Heart left ventricle (tissue), 16 donors: Measurements from ENCODE around the gene CIAO3. TPM values are rescaled to one million over a fixed set of nuclear protein-coding genes. Genes with fewer than 3 reads are reported as not detected.
"Not testable (repeated sequence)": the region's sequence is repeated elsewhere in the genome, so short reads cannot be mapped to it uniquely, and the experiment has no call there.

Experiments used
- ATAC-seq, 4 donors: fragments of 200-7000 bp; cut with Tn5 transposase; one replicate each; pipeline ENCODE4 v1.9.1; 2020 to 2022; ENCODE audit warnings: moderate library complexity in 4 of 4, mild to moderate bottlenecking in 3 of 4, moderate number of reproducible peaks in 1 of 4
- DNase-seq, 5 donors: peaks; one replicate each; pipeline ENCODE4 v3.0.0-alpha.2; 2020
- H3K27ac ChIP-seq, 12 donors: fragments of 200-600 bp; sonication (generic) in 4 of 12; one replicate each; pipeline versions ENCODE4 v1.5.0 to v1.8.0; 2016 to 2022; ENCODE audit warnings: mild to moderate bottlenecking in 2 of 12
- H3K27me3 ChIP-seq, 9 donors: fragments of 200-600 bp; sonication (generic) in 2 of 9; one replicate each; pipeline versions ENCODE4 v1.5.1 to v1.8.0; 2016 to 2022; ENCODE audit warnings: mild to moderate bottlenecking in 3 of 9
- H3K36me3 ChIP-seq, 9 donors: fragments of 200-600 bp; sonication (generic) in 2 of 9; one replicate each; pipeline versions ENCODE4 v1.5.0 to v1.8.0; 2018 to 2022; ENCODE audit warnings: mild to moderate bottlenecking in 2 of 9
- H3K4me1 ChIP-seq, 12 donors: fragments of 200-600 bp; sonication (generic) in 4 of 12; one replicate each; pipeline versions ENCODE4 v1.5.0 to v1.8.0; 2016 to 2022; ENCODE audit warnings: mild to moderate bottlenecking in 3 of 12
- H3K4me3 ChIP-seq, 12 donors: fragments of 200-600 bp; sonication (generic) in 4 of 12; one replicate each; pipeline versions ENCODE4 v1.5.0 to v1.8.0; 2017 to 2022; ENCODE audit warnings: mild to moderate bottlenecking in 9 of 12, moderate library complexity in 4 of 12
- H3K9me3 ChIP-seq, 12 donors: fragments of 200-600 bp; sonication (generic) in 4 of 12; one replicate each; pipeline versions ENCODE4 v1.5.0 to v1.8.0; 2016 to 2022; ENCODE audit warnings: mild to moderate bottlenecking in 1 of 12
- POLR2A ChIP-seq, 2 donors: fragments of 450-650 bp; IDR thresholded peaks; one replicate each; pipeline ENCODE4 v1.6.1; 2017; ENCODE audit warnings: antibody characterized with exemption in 2 of 2, mild to moderate bottlenecking in 2 of 2, moderate library complexity in 2 of 2
- WGBS, 4 donors: extraction: QIAGEN DNeasy Blood & Tissue Kit in 2 of 4; methylation state at CpG; one replicate each; pipeline versions ENCODE4 v1.1.5 to v1.1.7; 2013 to 2018; 5-methylcytosine and 5-hydroxymethylcytosine counted together
- intact Hi-C, 10 donors: fragments of 100-400 bp; cut with DNase I; formaldehyde crosslinking; loops; one replicate each; pipeline versions ENCODE4 v1.11.1 to v1.14.2; 2022
- polyA plus RNA-seq, 2 donors: library from polyadenylated mRNA; stranded (reverse); fragments of 200-250 nt; gene quantifications; one replicate each; pipeline ENCODE4 v1.2.3, GENCODE V29; 2013
- total RNA-seq, 9 donors: library from RNA; depleted of rRNA in 2 of 9; stranded (reverse); fragments of >200 nt in 2 of 9; fragmentation: NEBNext Ultra II Directional in 3 of 9; extraction: Animal tissue kit (Norgen Biotek cat#: 25700) in 3 of 9; gene quantifications; one replicate each; pipeline versions ENCODE4 v1.1.0 to v1.2.4, GENCODE V29; 2016 to 2023
- TF ChIP-seq, protein P1 (sequence below), 12 donors: fragments of 200-600 bp; sonication (generic) in 4 of 12; IDR thresholded peaks; one replicate each; pipeline versions ENCODE4 v1.5.0 to v1.8.0; 2018 to 2022; ENCODE audit warnings: antibody characterized with exemption in 12 of 12, mild to moderate bottlenecking in 5 of 12
- donor health status: ischemic (EF 13 %, LVEDD 7.1; RV severe dilation, severe dysfunction).
- donor health status: healthy with polysubstance abuse.
- donor health status: DM: no; HTN: yes; CAD: no.
- donor health status: DM: no; HTN: no; CAD: no.
- donor health status: ischemic (EF 25% LVEDD 6.9; RV normal size, moderate dysfunction).
- donor health status: ischemic (EF 25% LVEDD 5.7; RV mildly dilated, moderate dysfunction).
- donor health status: healthy.
- donor health status: DM: yes; HTN: yes; CAD: no.
- donor health status: ischemic (EF 35%, LVEDD 5.7; RV mildly dilated, moderate dysfunction).
- donor health status: nonischemic (EF 11% LVEDD 7.7; RV severe dilation, severe dysfunction).
- donor health status: DM: yes; HTN: yes; CAD: no.
- donor health status: PGD.
- donor health status: ischemic (EF 29% LVEDD 5.4; RV normal size, mild dysfunction).
- donor health status: nonischemic (EF 23%, LVEDD 6.1; RV moderate dilation, normal function).

The CIAO3 gene
- total and polyA plus RNA-seq, 11 donors, result 21.4 to 41.5 (median 28.2) TPM

DNA sequence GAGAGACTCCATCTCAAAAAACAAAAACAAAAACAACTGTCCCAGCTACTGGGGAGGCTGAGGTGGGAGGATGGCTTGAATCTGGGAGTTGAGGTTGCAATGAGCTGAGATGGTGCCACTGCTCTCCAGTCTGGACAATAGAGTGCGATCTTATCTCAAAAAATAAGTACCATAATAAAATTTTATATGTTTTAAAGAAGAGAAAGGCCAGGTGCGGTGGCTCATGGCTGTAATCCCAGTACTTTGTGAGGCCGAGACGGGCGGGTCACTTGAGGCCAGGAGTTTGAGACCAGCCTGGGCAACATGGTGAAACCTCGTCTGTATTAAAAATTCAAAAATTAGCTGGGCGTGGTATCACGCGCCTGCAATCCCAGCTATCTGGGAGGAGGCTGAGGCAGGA lies 36.0 kb upstream of the CIAO3 start:
- Histone ChIP-seq H3K27me3 (peaks cover 3 to 45% (median 11%) of the 10 kb centered on the region in 9 donors), H3K4me3 (no peak overlapping the region), H3K27ac (no peak overlapping the region), H3K36me3 (no peaks in the 10 kb centered on the region), H3K9me3 (no peaks in the 10 kb centered on the region), H3K4me1 (no peaks in the 10 kb centered on the region)
- WGBS, 4 donors, result 89 to 93% (median 90%) methylated on average over 9 of the region's 9 CpGs
- ATAC-seq (no peak), DNase-seq (no peak)
- TF ChIP-seq, protein P1, sequence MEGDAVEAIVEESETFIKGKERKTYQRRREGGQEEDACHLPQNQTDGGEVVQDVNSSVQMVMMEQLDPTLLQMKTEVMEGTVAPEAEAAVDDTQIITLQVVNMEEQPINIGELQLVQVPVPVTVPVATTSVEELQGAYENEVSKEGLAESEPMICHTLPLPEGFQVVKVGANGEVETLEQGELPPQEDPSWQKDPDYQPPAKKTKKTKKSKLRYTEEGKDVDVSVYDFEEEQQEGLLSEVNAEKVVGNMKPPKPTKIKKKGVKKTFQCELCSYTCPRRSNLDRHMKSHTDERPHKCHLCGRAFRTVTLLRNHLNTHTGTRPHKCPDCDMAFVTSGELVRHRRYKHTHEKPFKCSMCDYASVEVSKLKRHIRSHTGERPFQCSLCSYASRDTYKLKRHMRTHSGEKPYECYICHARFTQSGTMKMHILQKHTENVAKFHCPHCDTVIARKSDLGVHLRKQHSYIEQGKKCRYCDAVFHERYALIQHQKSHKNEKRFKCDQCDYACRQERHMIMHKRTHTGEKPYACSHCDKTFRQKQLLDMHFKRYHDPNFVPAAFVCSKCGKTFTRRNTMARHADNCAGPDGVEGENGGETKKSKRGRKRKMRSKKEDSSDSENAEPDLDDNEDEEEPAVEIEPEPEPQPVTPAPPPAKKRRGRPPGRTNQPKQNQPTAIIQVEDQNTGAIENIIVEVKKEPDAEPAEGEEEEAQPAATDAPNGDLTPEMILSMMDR (IDR thresholded peaks at IDR 0.05), result no peak
- TF ChIP-seq POLR2A (IDR thresholded peaks at IDR 0.05), result no peak
- intact Hi-C loops, result no loop called here

DNA sequence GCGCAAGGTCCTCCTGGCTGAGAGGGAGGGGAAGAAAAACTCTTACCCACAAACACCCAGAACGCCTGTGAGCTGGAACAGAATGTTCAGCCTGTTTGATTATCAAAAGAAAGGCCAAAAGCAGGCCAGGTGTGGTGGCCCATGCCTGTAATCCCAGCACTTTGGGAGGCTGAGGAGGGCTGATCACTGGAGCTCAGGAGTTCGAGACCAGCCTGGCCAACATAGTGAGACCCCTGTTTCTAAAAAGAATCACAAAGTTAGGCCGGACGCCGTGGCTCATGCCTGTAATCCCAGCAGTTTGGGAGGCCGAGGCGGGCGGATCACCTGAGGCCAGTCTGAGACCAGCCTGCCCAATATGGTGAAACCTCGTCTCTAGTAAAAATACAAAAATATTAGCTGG lies 35.5 kb upstream of the CIAO3 start:
- H3K27ac ChIP-seq, H3K9me3 ChIP-seq, H3K4me3 ChIP-seq, intact Hi-C loops, H3K36me3 ChIP-seq, H3K4me1 ChIP-seq, ATAC-seq, DNase-seq: not testable (repeated sequence)
- whole genome bisulfite sequencing, 4 donors, result 90 to 92% (median 91%) methylated on average over 10 of the region's 10 CpGs
- peaks cover 3 to 40% (median 8%) of the 10 kb centered on the region in 9 donors for H3K27me3 ChIP-seq

DNA sequence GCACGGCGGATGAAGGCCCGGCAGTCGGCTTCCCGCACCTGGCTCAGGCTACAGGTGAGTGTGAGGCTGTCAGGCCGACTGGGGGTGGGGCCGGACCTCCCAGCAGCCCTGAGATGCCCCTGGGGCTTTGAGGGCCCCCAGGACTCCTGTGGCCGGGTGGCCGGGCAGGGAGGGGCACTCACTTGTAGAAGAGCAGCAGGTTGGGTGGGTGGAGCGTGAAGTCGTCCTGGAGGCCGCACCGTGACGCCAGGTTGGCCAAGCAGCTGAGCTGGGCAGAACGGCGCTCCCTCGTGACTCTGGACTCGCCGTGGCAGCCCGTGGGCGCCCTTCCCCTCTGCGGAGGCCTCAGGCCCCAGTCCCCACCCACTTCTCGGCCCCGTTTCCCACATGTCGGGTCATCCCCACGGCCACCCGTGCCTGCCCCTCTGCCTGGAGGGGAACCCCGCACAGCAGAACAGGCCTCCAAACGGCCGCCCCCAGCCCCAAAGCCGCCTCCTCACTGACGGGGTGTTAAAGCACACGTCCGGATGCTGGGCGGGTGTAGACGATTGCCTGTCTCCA lies 34.5 kb upstream of the CIAO3 start:
- DNase-seq (no peak), ATAC-seq (no peak)
- no peak for TF ChIP-seq POLR2A (IDR thresholded peaks at IDR 0.05)
- Histone ChIP-seq H3K36me3 (no peaks in the 10 kb centered on the region), H3K4me1 (no peaks in the 10 kb centered on the region), H3K9me3 (no peaks in the 10 kb centered on the region), H3K27me3 (peaks cover 3 to 35% (median 8%) of the 10 kb centered on the region in 9 donors), H3K4me3 (no peak overlapping the region), H3K27ac (no peak overlapping the region)
- WGBS, 4 donors, result 78 to 87% (median 80%) methylated on average over 34 to 36 of the region's 36 CpGs
- intact Hi-C loops, result no loop called here

DNA sequence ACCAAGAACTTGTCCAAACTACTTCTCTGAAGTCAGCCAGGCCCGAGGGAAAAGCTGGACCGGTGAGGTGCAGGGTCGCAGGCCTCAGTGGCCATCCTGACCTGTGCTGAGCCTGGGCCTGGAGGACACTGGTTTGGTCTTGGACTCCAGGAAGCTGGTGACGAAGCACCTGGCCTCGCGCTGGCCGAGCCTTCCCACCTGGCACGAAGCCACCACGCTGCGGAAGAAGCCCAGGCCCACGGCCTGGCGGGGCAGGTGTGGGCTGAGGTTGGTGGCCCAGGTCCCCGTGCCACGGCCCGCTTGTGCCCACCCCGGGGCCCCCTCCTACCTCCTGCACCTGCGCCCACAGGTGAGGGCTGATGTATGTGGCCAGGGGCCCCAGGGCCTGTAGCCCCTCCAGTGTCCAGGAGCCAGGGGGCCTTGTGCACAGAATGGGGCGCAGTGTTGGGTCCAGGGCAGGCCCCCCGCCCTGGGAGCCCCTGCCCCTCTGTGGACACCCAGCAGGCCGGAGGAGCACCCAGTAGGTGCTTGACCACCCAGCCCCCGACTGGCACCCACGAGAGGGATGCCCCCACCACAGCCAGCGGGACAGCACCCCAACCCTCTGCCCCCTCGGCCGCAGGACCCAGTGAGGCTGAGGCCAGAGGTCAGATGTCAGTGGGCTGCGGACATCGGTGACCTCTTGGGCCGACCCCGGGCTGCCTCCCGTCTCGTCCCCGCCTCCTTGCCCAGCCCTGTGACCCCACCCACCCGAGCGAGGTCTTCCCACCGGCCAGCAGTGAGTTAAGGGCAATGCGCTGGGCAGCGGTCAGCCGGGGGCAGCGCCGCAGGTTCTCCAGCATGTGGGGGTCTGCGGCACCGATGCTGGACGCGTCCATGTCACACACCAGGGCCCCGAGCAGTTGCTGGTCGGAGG lies 33.5 kb upstream of the CIAO3 start:
- no peak overlapping the region for H3K27ac ChIP-seq
- no peak overlapping the region for H3K4me3 ChIP-seq
- peaks cover 0 to 25% (median 3%) of the 10 kb centered on the region in 9 donors for H3K27me3 ChIP-seq
- no peak for DNase-seq
- no peak for TF ChIP-seq POLR2A (IDR thresholded peaks at IDR 0.05)
- TF ChIP-seq, protein P1 (IDR thresholded peaks at IDR 0.05), result no peak
- no peaks in the 10 kb centered on the region for H3K4me1 ChIP-seq
- intact Hi-C loops, result no loop called here
- no peaks in the 10 kb centered on the region for H3K36me3 ChIP-seq
- ATAC-seq, result no peak
- WGBS, 4 donors, result 81 to 86% (median 83%) methylated on average over 18 to 46 of the region's 46 CpGs
- H3K9me3 ChIP-seq, result no peaks in the 10 kb centered on the region

DNA sequence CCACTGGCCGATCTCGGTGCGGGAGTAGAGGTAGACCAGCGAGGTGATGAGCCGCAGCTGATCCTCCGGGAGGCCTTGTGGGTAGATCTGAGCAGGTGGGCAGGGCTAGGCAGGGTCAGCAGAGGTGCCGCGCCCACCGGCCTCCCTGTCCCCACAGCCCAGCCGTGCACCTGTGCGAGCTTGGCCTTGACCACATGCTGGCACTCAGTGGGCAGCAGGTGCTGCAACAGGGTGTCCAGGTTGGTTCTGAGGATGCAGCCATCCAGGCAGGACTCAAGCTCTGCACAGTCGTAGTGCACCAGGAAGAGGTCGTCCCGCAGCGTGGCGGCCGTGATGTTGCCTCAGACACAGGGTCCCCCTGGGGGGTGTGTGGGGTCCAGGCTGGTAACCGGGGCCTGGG lies 32.2 kb upstream of the CIAO3 start:
- WGBS, 4 donors, result 84 to 89% (median 87%) methylated on average over 9 to 18 of the region's 18 CpGs
- no peaks in the 10 kb centered on the region for H3K9me3 ChIP-seq
- peaks cover 0 to 17% (median 0%) of the 10 kb centered on the region in 9 donors for H3K27me3 ChIP-seq
- H3K4me1 ChIP-seq, result no peaks in the 10 kb centered on the region
- H3K36me3 ChIP-seq, result no peaks in the 10 kb centered on the region
- no peak for DNase-seq
- no peak overlapping the region for H3K27ac ChIP-seq
- ATAC-seq, result no peak
- intact Hi-C loops, result no loop called here
- no peak overlapping the region for H3K4me3 ChIP-seq
- TF ChIP-seq, protein P1 (IDR thresholded peaks at IDR 0.05), result no peak
- TF ChIP-seq POLR2A (IDR thresholded peaks at IDR 0.05), result no peak
